Common myeloid progenitor, CD34-positive (primary cell): Measurements from ENCODE around the gene SRRM3.

Experiments used
- CTCF ChIA-PET: fragments of 350-600 bp; sonication (Branson Sonifier 250); formaldehyde crosslinking; loops from one replicate; lab custom pipeline; 2021; ENCODE audit warnings: antibody characterized with exemption; lab: Charles Lee
- POLR2A ChIA-PET: fragments of 350-600 bp; sonication (Branson Sonifier 250); formaldehyde crosslinking; loops from one replicate; lab custom pipeline; 2021; ENCODE audit warnings: antibody characterized with exemption; lab: Charles Lee
- DNase-seq, 3 donors: peaks; one replicate each; pipeline versions ENCODE4 v3.0.0 to v3.0.0-alpha.2; 2013
- H3K27ac ChIP-seq, 2 experiments: 1 replicate in 1 of 2; 2 replicates in 1 of 2; pipeline ENCODE4 v1.7.0; 2013; ENCODE audit warnings: inconsistent platforms in 2 of 2, low read length in 2 of 2, mild to moderate bottlenecking in 2 of 2, low read depth in 1 of 2, moderate library complexity in 1 of 2; ENCODE audit not compliant: severe bottlenecking in 2 of 2, insufficient read depth in 1 of 2, poor library complexity in 1 of 2
- H3K27me3 ChIP-seq, 5 experiments: replicated peaks in 2 of 5; 1 replicate in 3 of 5; 2 replicates in 2 of 5; pipeline versions ENCODE4 v1.6.1 to v1.7.0; 2013; ENCODE audit warnings: low read length in 4 of 5, mild to moderate bottlenecking in 2 of 5, moderate library complexity in 2 of 5, inconsistent platforms in 1 of 5; ENCODE audit not compliant: insufficient read depth in 5 of 5, control insufficient read depth in 4 of 5
- H3K36me3 ChIP-seq, 4 experiments: 1 replicate in 2 of 4; 2 replicates in 2 of 4; pipeline versions ENCODE4 v1.6.1 to v1.7.0; 2013; ENCODE audit warnings: low read length in 3 of 4, control low read depth in 1 of 4, mild to moderate bottlenecking in 1 of 4; ENCODE audit not compliant: control insufficient read depth in 4 of 4, insufficient read depth in 4 of 4
- H3K4me1 ChIP-seq, 4 experiments: 1 replicate in 3 of 4; 2 replicates in 1 of 4; pipeline versions ENCODE4 v1.6.1 to v1.7.1; 2013; ENCODE audit warnings: low read length in 3 of 4, mild to moderate bottlenecking in 3 of 4, control low read depth in 1 of 4, inconsistent platforms in 1 of 4, moderate library complexity in 1 of 4; ENCODE audit not compliant: control insufficient read depth in 4 of 4, insufficient read depth in 4 of 4; ENCODE audit errors: control extremely low read depth in 1 of 4
- H3K4me3 ChIP-seq, 7 experiments: 1 replicate in 4 of 7; 2 replicates in 3 of 7; pipeline versions ENCODE4 v1.5.1 to v1.7.0; 2013; ENCODE audit warnings: mild to moderate bottlenecking in 7 of 7, low read length in 6 of 7, moderate library complexity in 6 of 7, inconsistent platforms in 2 of 7, low read depth in 2 of 7, control low read depth in 1 of 7; ENCODE audit not compliant: insufficient read depth in 4 of 7, control insufficient read depth in 1 of 7; ENCODE audit errors: extremely low read depth in 1 of 7
- H3K9me3 ChIP-seq, 5 experiments: 1 replicate in 4 of 5; 2 replicates in 1 of 5; pipeline versions ENCODE4 v1.6.1 to v1.7.1; 2013; ENCODE audit warnings: low read length in 4 of 5, mild to moderate bottlenecking in 2 of 5, inconsistent platforms in 1 of 5, low read depth in 1 of 5, moderate library complexity in 1 of 5; ENCODE audit not compliant: control insufficient read depth in 4 of 5, insufficient read depth in 2 of 5; ENCODE audit errors: control extremely low read depth in 1 of 5
- WGBS: methylation state at CpG from one replicate; pipeline ENCODE4 v1.1.5; 2013; ENCODE audit not compliant: insufficient coverage; 5-methylcytosine and 5-hydroxymethylcytosine counted together

SRRM3 gene

DNA sequence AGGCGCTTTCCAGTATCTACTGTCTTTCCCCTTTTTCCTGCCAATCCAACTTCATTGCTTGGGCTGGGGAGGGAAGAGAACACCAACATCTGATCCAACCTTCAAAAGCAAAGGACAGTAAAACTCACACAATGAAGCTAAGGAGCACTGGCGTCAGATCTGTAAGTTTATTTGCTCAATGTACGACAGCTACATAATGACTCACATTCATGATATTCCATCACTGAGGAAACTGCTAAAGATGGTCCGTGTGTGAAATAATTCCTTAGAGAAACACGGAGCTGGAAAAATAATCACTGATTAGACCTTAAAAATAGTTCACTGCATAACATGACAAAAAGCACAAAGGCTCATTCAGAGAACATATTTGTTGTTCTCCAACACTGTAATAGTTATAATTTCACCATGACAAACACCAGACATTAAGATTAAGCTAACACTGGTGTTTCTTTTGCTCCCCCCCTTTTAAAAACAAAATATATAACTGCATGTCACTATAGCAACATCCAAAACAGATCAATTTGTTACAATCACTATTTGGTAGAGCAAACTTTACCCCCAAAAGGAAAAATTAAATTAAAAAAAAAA is 125.0 kb downstream of the SRRM3 start:
- H3K4me1 ChIP-seq: peaks cover 21 to 56% (median 49%) of the 10 kb centered on the region in 4 experiments
- H3K27me3 ChIP-seq: no peaks in the 10 kb centered on the region
- 94% methylated on average over 4 of the region's 5 CpGs for WGBS
- H3K27ac ChIP-seq: peak overlapping the region; percentile 88 to 92
- DNase-seq: no peak
- ChIA-PET POLR2A (interaction anchor here (1.2 to 3.2 kb wide), 4 partner anchors 9 to 32 kb away, joined by 3 to 32 read pairs (median 18); partner anchors contain the start of gene YWHAG), CTCF (interaction anchor here (0.9 to 9.9 kb wide), 7 partner anchors 9 to 149 kb away, joined by 3 to 74 read pairs (median 9); partner anchors contain the start of gene YWHAG)
- H3K36me3 ChIP-seq: peaks cover 11 to 51% (median 31%) of the 10 kb centered on the region in 4 experiments
- H3K9me3 ChIP-seq: no peaks in the 10 kb centered on the region
- no peak overlapping the region for H3K4me3 ChIP-seq

DNA sequence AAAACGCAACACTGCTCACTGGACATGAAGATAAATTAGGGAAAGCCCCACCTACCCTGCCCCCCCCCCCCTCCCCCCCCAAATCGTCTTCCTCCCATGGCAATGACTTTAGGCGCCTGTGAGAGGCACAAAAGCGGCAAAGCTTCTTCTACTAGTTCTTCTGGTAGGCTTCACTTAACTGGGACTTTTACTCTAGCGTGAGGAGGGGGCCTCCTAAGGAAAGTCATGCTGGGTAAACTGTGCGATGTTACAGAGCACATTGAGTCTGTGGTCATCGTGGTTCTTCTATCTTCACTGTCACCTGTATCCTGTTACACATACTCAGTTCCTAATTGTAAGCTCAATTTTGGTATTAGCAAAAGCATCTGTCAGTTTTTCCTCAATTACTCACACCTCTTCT is 125.9 kb downstream of the SRRM3 start:
- WGBS: no CpG with 5 or more reads among the region's 7 CpGs

DNA sequence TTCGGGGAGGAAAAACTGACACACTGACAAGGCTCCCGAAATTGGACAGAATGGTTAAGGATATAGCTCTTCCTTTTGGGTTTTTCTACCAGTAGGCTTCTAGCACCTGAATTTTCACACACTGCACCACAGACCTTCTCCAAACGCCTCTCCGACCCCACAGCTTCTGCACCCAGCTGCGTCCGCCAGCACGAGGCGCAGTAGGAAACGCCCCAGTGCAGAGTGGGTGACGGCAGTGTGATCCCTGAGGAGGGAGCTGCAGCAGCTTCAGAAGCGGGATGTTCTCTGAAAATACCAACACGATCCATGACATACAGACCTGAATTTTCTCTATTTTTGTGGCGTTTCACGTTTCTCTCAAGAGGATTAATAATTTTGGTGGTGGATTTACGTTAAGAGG is 126.7 kb downstream of the SRRM3 start:
- ChIA-PET POLR2A (interaction anchor here (0.7 to 3.2 kb wide), 4 partner anchors 10 to 46 kb away, joined by 3 to 32 read pairs (median 18); partner anchors contain the start of gene YWHAG), CTCF (interaction anchor here (1.0 to 9.9 kb wide), 8 partner anchors 10 to 80 kb away, joined by 3 to 74 read pairs (median 6); partner anchors contain the start of gene YWHAG)
- Histone ChIP-seq H3K9me3 (no peaks in the 10 kb centered on the region), H3K27ac (peak overlapping the region; percentile 94 to 95), H3K4me1 (peaks cover 29 to 73% (median 62%) of the 10 kb centered on the region in 4 experiments), H3K4me3 (peak overlapping the region in 2 of 7 experiments; percentile 2 to 13), H3K36me3 (peaks cover 9 to 61% (median 27%) of the 10 kb centered on the region in 4 experiments), H3K27me3 (no peaks in the 10 kb centered on the region)
- DNase-seq: peak in 1 of 3 donors; percentile 41
- WGBS: 93% methylated on average over 5 of the region's 15 CpGs

More for the DNA sequence above, 125.9 kb downstream of the SRRM3 start:
- Histone ChIP-seq H3K27me3 (no peaks in the 10 kb centered on the region), H3K4me3 (peak overlapping the region in 1 of 7 experiments; percentile 34), H3K4me1 (peaks cover 27 to 65% (median 57%) of the 10 kb centered on the region in 4 experiments), H3K27ac (peak overlapping the region; percentile 94 to 95), H3K9me3 (no peaks in the 10 kb centered on the region), H3K36me3 (peaks cover 9 to 57% (median 27%) of the 10 kb centered on the region in 4 experiments)
- peak; percentile 98 to 100 (median 99) for DNase-seq
- ChIA-PET POLR2A (interaction anchor here (0.5 to 3.2 kb wide), 9 partner anchors 10 to 171 kb away, joined by 3 to 32 read pairs (median 3); partner anchors contain the start of gene YWHAG), CTCF (interaction anchor here (1.0 to 9.9 kb wide), 10 partner anchors 8 to 149 kb away, joined by 3 to 74 read pairs (median 4); partner anchors contain the start of gene YWHAG)

DNA sequence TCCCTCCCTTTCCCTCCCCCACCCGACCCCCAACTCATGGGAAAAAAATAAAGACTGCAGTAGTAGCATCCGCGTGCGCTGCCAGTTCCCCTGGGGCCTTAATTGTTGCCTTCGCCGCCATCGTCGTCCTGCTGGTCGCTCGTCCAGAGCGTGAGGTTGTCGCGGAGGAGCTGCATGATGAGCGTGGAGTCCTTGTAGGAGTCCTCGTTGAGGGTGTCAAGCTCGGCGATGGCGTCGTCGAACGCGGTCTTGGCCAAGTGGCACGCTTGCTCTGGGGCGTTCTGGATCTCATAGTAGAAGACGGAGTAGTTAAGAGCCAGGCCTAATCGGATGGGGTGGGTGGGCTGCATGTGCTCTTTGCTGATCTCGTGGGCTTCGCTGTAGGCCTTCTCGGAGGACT is 127.8 kb downstream of the SRRM3 start:
- no peak overlapping the region for H3K4me3 ChIP-seq
- 96% methylated on average over 28 of the region's 29 CpGs for WGBS
- H3K9me3 ChIP-seq: no peaks in the 10 kb centered on the region
- H3K27ac ChIP-seq: peak overlapping the region in 1 of 2 experiments; percentile 95
- H3K4me1 ChIP-seq: peaks cover 29 to 78% (median 67%) of the 10 kb centered on the region in 4 experiments
- H3K27me3 ChIP-seq: no peaks in the 10 kb centered on the region
- H3K36me3 ChIP-seq: peaks cover 8 to 68% (median 29%) of the 10 kb centered on the region in 4 experiments
- DNase-seq: no peak
- ChIA-PET CTCF (interaction anchor here (1.2 to 9.9 kb wide), 3 partner anchors 9 to 30 kb away, joined by 5 to 74 read pairs (median 6); partner anchors contain the start of gene YWHAG), POLR2A (interaction anchor here (1.3 kb wide), 1 partner anchor 12 kb away, joined by 4 read pairs; no protein-coding TSS in a partner anchor)

DNA sequence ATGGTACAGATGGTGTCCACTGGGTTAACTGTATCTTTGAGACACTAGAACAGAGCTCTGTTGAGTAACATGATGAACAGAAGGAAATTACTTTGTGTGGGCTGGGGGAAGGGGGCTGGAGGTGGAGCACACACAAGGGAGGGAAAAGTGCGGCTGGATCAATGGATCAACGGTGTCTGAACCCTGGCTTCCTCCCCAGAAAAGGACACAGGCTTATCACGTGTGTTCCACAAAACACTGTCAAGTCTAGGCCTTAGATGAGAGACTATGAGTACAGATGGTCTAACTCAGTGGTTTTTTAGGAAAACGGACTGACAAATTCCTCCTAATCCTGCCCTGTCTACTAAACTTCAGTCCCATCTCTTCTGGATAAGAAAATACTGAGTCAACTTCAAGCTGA is 128.6 kb downstream of the SRRM3 start:
- WGBS: 97% methylated on average over 4 of the region's 4 CpGs
- H3K36me3 ChIP-seq: peaks cover 7 to 63% (median 27%) of the 10 kb centered on the region in 4 experiments
- H3K4me1 ChIP-seq: peaks cover 29 to 76% (median 66%) of the 10 kb centered on the region in 4 experiments
- no peaks in the 10 kb centered on the region for H3K27me3 ChIP-seq
- ChIA-PET CTCF (interaction anchor here (0.9 to 9.9 kb wide), 7 partner anchors 9 to 29 kb away, joined by 3 to 74 read pairs (median 5); partner anchors contain the start of gene YWHAG), POLR2A (interaction anchor here (1.3 to 1.4 kb wide), 2 partner anchors 12 to 29 kb away, joined by 3 to 4 read pairs; partner anchors contain the start of gene YWHAG)
- DNase-seq: no peak
- H3K9me3 ChIP-seq: no peaks in the 10 kb centered on the region
- no peak overlapping the region for H3K4me3 ChIP-seq
- H3K27ac ChIP-seq: peak overlapping the region in 1 of 2 experiments; percentile 55

DNA sequence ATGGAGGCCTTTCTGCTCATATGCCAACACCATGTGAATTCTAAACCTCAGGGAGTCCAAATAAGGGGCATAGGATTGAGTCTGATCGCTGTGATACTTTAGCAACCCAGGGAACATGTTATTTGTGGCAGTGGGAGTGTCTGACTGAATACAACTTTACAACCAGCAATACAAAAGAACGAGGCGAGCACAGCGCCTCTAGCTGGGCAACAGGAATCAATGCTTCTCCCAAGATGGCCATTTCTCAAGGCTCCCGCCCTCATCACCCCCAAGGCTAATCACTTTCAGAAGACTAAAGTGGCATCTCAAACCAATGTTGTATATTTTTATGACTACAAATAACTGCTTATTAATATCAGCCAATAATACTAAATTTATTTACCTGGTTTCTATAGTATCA is 129.0 kb downstream of the SRRM3 start:
- peak overlapping the region in 1 of 2 experiments; percentile 55 for H3K27ac ChIP-seq
- no CpG with 5 or more reads among the region's 5 CpGs for WGBS
- peaks cover 7 to 62% (median 27%) of the 10 kb centered on the region in 4 experiments for H3K36me3 ChIP-seq
- H3K9me3 ChIP-seq: no peaks in the 10 kb centered on the region
- no peak overlapping the region for H3K4me3 ChIP-seq
- ChIA-PET POLR2A (interaction anchor here (1.3 to 1.4 kb wide), 2 partner anchors 13 to 28 kb away, joined by 3 to 4 read pairs; partner anchors contain the start of gene YWHAG), CTCF (interaction anchor here (0.6 to 9.9 kb wide), 7 partner anchors 8 to 42 kb away, joined by 3 to 74 read pairs (median 4); partner anchors contain the start of gene YWHAG)
- DNase-seq: peak in 1 of 3 donors; percentile 45
- no peaks in the 10 kb centered on the region for H3K27me3 ChIP-seq
- H3K4me1 ChIP-seq: peaks cover 29 to 76% (median 64%) of the 10 kb centered on the region in 4 experiments
